ENCODE results near the gene ST3GAL3.

GRCh38 chr1:43803646-43804045 is 96.3 kb downstream of the ST3GAL3 start:
- TF ChIP-seq CTCF (tag by site-specific recombination; IDR thresholded peaks at IDR 0.05) = no peak
- TF ChIP-seq ZNF138 (tag by site-specific recombination; IDR thresholded peaks at IDR 0.05; ENCODE audit: borderline replicate concordance) = no peak
- no peak for TF ChIP-seq ZNF398 (tag by site-specific recombination; IDR thresholded peaks at IDR 0.05)
- no peak for TF ChIP-seq ZNF626 (tag by site-specific recombination; IDR thresholded peaks at IDR 0.05)
- TF ChIP-seq ZSCAN23 (tag by site-specific recombination; IDR thresholded peaks at IDR 0.05) = no peak
- no peak for TF ChIP-seq ZNF133 (tag by site-specific recombination; IDR thresholded peaks at IDR 0.05)
- TF ChIP-seq GFI1B (tag by site-specific recombination; IDR thresholded peaks at IDR 0.05) = no peak
- TF ChIP-seq HIC1 (tag by site-specific recombination; IDR thresholded peaks at IDR 0.05) = no peak
- TF ChIP-seq KLF16 (tag by site-specific recombination; IDR thresholded peaks at IDR 0.05) = no peak
- no peak for TF ChIP-seq ZNF121 (tag by site-specific recombination; IDR thresholded peaks at IDR 0.05)
- no peak for TF ChIP-seq ZNF558 (tag by site-specific recombination; IDR thresholded peaks at IDR 0.05)
- no peak for TF ChIP-seq ZBTB26 (tag by site-specific recombination; optimal IDR thresholded peaks at IDR 0.05)
- no peak for TF ChIP-seq ZNF530 (tag by site-specific recombination; IDR thresholded peaks at IDR 0.05; ENCODE audit: low read depth)
